ENCODE data around the gene SPPL3.
"Not testable (repeated sequence)": the region's sequence is repeated elsewhere in the genome, so short reads cannot be mapped to it uniquely, and the experiment has no call there.

The SPPL3 gene

DNA sequence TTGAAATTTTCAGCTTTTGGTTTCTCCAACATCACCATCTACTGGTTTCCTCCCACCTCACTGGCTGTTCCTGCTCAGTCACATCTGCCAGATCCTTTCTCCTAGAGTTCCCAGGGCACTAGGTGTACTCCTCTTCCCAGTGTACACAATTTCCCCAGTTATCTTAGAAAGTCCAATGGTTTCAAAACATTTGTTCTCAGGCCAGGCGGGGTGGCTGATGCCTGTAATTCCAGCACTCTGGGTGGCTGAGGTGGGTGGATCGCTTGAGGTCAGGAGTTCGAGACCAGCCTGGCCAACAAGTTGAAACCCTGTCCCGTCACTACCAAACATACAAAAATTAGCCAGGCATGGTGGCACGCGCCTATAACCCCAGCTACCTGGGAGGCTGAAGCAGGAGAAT is 60.7 kb downstream of the SPPL3 start:
- TF ChIP-seq, protein P1, sequence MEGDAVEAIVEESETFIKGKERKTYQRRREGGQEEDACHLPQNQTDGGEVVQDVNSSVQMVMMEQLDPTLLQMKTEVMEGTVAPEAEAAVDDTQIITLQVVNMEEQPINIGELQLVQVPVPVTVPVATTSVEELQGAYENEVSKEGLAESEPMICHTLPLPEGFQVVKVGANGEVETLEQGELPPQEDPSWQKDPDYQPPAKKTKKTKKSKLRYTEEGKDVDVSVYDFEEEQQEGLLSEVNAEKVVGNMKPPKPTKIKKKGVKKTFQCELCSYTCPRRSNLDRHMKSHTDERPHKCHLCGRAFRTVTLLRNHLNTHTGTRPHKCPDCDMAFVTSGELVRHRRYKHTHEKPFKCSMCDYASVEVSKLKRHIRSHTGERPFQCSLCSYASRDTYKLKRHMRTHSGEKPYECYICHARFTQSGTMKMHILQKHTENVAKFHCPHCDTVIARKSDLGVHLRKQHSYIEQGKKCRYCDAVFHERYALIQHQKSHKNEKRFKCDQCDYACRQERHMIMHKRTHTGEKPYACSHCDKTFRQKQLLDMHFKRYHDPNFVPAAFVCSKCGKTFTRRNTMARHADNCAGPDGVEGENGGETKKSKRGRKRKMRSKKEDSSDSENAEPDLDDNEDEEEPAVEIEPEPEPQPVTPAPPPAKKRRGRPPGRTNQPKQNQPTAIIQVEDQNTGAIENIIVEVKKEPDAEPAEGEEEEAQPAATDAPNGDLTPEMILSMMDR (IDR thresholded peaks at IDR 0.05; ENCODE audit: extremely low read depth, missing control alignments), result no peak
- no peak for DNase-seq (ENCODE audit: low spot score)

DNA sequence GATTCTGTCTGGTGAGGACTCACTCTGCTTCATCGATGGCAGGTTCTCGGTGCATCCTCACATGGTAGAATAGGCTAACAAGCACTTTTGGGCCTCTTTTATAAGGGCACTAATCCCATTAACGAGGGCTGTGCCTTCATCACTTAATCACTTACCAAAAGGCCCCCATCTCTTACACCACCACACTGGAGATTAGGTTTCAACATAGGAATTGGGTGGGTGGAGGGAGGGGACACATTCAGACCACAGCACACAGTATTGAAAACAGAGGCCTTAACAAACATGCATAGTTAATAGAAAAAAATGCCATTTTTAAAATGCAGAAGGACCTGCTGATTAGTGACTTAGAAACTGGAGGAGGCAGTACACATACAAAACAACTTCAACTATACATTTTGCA is 61.6 kb downstream of the SPPL3 start:
- TF ChIP-seq, protein P1 (IDR thresholded peaks at IDR 0.05; ENCODE audit: extremely low read depth, missing control alignments), result no peak
- DNase-seq (ENCODE audit: low spot score), result no peak

DNA sequence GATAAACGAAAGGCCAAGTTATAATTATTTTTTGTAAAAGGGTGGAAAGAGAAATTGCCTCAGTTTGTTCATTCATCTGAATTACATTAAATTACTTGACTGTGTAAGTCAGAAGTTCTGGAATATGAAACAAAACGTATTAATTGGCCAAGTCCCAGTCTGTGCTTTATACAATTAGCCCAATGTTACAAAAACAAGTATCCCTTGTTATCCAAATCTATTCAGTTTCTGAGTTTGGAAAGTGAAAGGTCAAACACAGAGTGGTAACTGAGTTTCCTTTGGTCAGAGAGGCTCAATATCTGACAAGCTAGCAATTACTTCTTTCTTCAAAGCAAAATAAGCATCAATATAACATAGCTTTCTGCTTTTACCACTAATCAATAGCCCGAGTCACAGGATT is 62.6 kb downstream of the SPPL3 start:
- no peak for DNase-seq (ENCODE audit: low spot score)
- TF ChIP-seq, protein P1 (IDR thresholded peaks at IDR 0.05; ENCODE audit: extremely low read depth, missing control alignments), result no peak

DNA sequence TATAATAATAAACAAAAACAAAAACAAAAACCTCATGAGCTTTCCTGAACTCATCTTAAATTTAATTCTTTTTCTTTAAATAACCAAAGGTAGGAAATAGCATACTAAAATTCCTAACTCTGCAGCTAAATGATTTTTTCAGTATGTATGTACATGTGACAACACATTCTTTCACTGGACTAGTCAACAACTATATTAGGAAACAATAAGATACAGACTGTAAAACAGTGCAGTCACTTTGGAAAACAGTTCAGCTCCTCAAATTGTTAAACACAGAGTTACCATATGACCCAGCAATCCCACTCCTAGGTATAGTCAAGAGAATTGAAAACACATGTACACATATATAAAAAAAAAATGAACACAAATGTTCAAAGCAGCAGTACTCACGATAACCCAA is 64.7 kb downstream of the SPPL3 start:
- DNase-seq (ENCODE audit: low spot score), result no peak
- TF ChIP-seq, protein P1 (IDR thresholded peaks at IDR 0.05; ENCODE audit: extremely low read depth, missing control alignments), result no peak

DNA sequence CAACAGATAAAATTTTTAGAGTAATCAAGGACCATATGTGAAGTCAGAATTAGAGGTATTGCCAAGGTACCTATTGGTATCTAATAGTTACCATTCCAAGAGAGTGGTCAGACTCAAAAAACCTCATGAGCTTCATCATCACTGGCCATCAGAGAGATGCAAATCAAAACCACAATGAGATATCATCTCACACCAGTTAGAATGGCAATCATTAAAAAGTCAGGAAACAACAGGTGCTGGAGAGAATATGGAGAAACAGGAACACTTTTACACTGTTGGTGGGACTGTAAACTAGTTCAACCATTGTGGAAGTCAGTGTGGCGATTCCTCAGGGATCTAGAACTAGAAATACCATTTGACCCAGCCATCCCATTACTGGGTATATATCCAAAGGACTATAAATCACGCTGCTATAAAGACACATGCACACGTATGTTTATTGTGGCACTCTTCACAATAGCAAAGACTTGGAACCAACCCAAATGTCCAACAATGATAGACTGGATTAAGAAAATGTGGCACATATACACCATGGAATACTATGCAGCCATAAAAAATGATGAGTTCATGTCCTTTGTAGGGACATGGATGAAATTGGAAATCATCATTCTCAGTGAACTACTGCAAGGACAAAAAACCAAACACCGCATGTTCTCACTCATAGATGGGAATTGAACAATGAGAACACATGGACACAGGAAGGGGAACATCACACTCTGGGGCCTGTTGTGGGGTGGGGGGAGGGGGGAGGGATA is 65.4 kb downstream of the SPPL3 start:
- DNase-seq (ENCODE audit: low spot score), result not testable (repeated sequence)

DNA sequence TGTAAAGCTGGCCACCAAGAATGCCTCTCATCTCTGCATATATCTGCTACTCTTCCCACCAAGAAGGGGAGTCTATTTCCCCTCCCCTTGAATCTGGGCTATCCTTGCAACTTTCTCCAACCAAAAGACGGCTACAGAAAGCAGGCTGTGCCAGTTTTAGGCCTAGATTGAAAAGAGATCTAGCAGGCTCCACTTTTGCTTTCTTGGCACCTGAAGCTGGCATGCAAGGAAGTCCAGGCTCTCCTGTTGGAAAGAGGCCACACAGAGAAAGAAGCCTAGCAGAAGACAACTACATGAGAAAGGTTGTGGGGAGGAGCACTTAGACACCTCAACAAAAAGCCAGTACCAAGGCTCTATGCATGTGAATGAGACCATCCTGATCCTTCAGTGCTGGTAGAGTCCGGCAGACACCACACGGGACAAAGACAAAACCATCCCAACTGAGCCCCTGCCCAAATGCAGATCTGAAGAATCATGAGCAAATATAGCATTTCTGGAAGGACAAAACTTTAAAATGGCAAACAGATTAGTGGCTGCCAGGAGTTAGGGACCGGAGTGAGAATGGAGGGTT is 68.0 kb downstream of the SPPL3 start:
- TF ChIP-seq, protein P1 (IDR thresholded peaks at IDR 0.05; ENCODE audit: extremely low read depth, missing control alignments), result no peak
- DNase-seq (ENCODE audit: low spot score), result no peak

DNA sequence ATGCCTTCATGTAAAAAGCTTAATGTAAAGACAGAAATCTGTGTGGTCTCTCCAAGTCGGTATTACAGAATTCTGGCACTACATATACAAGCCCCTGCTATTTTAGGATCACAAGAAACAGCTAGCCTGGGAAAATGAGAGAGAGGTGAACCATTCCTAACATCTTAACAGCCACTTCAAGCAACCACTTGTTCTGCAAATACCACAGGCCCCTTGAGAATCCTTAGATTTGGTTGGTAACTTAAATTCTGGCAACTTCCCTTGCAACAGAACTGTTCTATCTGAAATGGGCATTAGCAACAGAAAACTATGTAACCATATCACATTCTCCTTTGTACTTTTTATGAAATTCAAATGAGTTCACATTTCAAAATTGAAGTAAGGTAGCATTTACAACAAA is 68.5 kb downstream of the SPPL3 start:
- no peak for DNase-seq (ENCODE audit: low spot score)
- TF ChIP-seq, protein P1 (IDR thresholded peaks at IDR 0.05; ENCODE audit: extremely low read depth, missing control alignments), result no peak

DNA sequence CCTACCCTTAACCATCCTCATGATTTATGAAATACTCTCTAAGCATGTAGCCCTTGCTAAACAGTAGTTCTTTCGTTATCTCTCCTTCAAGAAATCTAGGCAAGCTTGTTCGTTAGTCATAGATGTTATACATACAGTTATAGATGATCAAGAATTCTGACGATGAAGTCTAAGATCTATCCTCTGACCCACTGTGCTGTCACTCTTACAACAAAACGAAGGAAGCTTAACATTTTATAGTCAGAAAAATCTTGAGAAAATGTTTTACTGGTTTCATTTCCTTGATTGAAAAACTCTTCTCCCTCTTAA is 68.9 kb downstream of the SPPL3 start:
- TF ChIP-seq, protein P1 (IDR thresholded peaks at IDR 0.05; ENCODE audit: extremely low read depth, missing control alignments), result no peak
- DNase-seq (ENCODE audit: low spot score), result no peak
